H9 (cell line): ENCODE measurements around the gene ANKRD53. TPM values are rescaled to one million over a fixed set of nuclear protein-coding genes. Genes with fewer than 3 reads are reported as not detected.

Experiments
- DNase-seq: peaks from one replicate; pipeline ENCODE4 v3.0.0-alpha.2; 2017
- H2AFZ ChIP-seq: one replicate; pipeline ENCODE4 v1.6.1; 2013; ENCODE audit warnings: mild to moderate bottlenecking, low read length, control low read depth, moderate library complexity
- H2AK5ac ChIP-seq: 2 replicates; pipeline ENCODE4 v1.6.1; 2013; ENCODE audit warnings: low read length, control low read depth, mixed read lengths; ENCODE audit not compliant: insufficient read length
- H2BK120ac ChIP-seq: one replicate; pipeline ENCODE4 v1.6.1; 2013; ENCODE audit warnings: low read depth, mild to moderate bottlenecking, low read length, control low read depth, inconsistent platforms; ENCODE audit not compliant: poor library complexity, severe bottlenecking
- H2BK12ac ChIP-seq: 2 replicates; pipeline ENCODE4 v1.6.1; 2013; ENCODE audit warnings: low read length, control low read depth, mixed read lengths, low read depth; ENCODE audit not compliant: insufficient read length
- H2BK15ac ChIP-seq: 2 replicates; pipeline ENCODE4 v1.6.1; 2013; ENCODE audit warnings: low read depth, low read length, control low read depth
- H2BK20ac ChIP-seq: one replicate; pipeline ENCODE4 v1.6.1; 2013; ENCODE audit warnings: low read depth, mild to moderate bottlenecking, low read length, control low read depth, inconsistent platforms; ENCODE audit not compliant: poor library complexity, severe bottlenecking
- H2BK5ac ChIP-seq: 2 replicates; pipeline ENCODE4 v1.6.1; 2013; ENCODE audit warnings: low read length, control low read depth, mixed read lengths; ENCODE audit not compliant: insufficient read length
- H3K14ac ChIP-seq: 2 replicates; pipeline ENCODE4 v1.6.1; 2013; ENCODE audit warnings: low read length, control low read depth; ENCODE audit not compliant: insufficient read depth
- H3K18ac ChIP-seq: 2 replicates; pipeline ENCODE4 v1.6.1; 2013; ENCODE audit warnings: low read depth, mild to moderate bottlenecking, mixed read lengths, low read length, control low read depth; ENCODE audit not compliant: insufficient read length
- H3K23ac ChIP-seq: 2 replicates; pipeline ENCODE4 v1.6.1; 2013; ENCODE audit warnings: low read length, control low read depth, mixed read lengths, low read depth; ENCODE audit not compliant: insufficient read length
- H3K23me2 ChIP-seq: 2 replicates; pipeline ENCODE4 v1.6.1; 2013; ENCODE audit warnings: low read depth, mild to moderate bottlenecking, mixed read lengths, low read length, control low read depth; ENCODE audit not compliant: insufficient read length, poor library complexity, severe bottlenecking
- H3K27ac ChIP-seq: 2 replicates; pipeline ENCODE4 v1.5.1; 2013; ENCODE audit warnings: low read length, control low read depth, mixed read lengths, low read depth; ENCODE audit not compliant: insufficient read length
- H3K27me3 ChIP-seq: 2 replicates; pipeline ENCODE4 v1.6.1; 2013; ENCODE audit warnings: low read length, control low read depth, inconsistent platforms; ENCODE audit not compliant: insufficient read depth
- H3K4ac ChIP-seq: 2 replicates; pipeline ENCODE4 v1.6.1; 2013; ENCODE audit warnings: low read depth, mild to moderate bottlenecking, control low read depth, inconsistent platforms, low read length, moderate library complexity
- H3K4me1 ChIP-seq: 2 replicates; pipeline ENCODE4 v1.6.1; 2013; ENCODE audit warnings: low read length, control low read depth, inconsistent platforms; ENCODE audit not compliant: insufficient read depth
- H3K4me2 ChIP-seq: 2 replicates; pipeline ENCODE4 v1.6.1; 2013; ENCODE audit warnings: low read length, control low read depth, mixed read lengths; ENCODE audit not compliant: insufficient read length, insufficient read depth
- H3K56ac ChIP-seq: 2 replicates; pipeline ENCODE4 v1.6.1; 2013; ENCODE audit warnings: low read depth, mild to moderate bottlenecking, mixed read lengths, low read length, control low read depth; ENCODE audit not compliant: insufficient read length
- H3K79me1 ChIP-seq: 2 replicates; pipeline ENCODE4 v1.6.1; 2013; ENCODE audit warnings: low read depth, mild to moderate bottlenecking, moderate library complexity, low read length, control low read depth, inconsistent platforms; ENCODE audit not compliant: insufficient read depth, poor library complexity, severe bottlenecking
- H3K79me2 ChIP-seq: 2 replicates; pipeline ENCODE4 v1.6.1; 2013; ENCODE audit warnings: low read length, control low read depth, inconsistent platforms; ENCODE audit not compliant: insufficient read depth
- H3K9ac ChIP-seq: 2 replicates; pipeline ENCODE4 v1.6.1; 2013; ENCODE audit warnings: low read length, control low read depth, mixed read lengths; ENCODE audit not compliant: insufficient read length; ENCODE audit errors: extremely low read depth
- H3K9me3 ChIP-seq: one replicate; pipeline ENCODE4 v1.6.1; 2013; ENCODE audit warnings: low read depth, low read length, inconsistent platforms; ENCODE audit not compliant: control insufficient read depth
- H3T11ph ChIP-seq: one replicate; pipeline ENCODE4 v1.6.1; 2013; ENCODE audit warnings: mild to moderate bottlenecking, low read length, control low read depth, inconsistent platforms
- H4K20me1 ChIP-seq: one replicate; pipeline ENCODE4 v1.6.1; 2013; ENCODE audit not compliant: control insufficient read depth, insufficient read length, insufficient read depth
- H4K5ac ChIP-seq: 2 replicates; pipeline ENCODE4 v1.6.1; 2013; ENCODE audit warnings: low read depth, mild to moderate bottlenecking, mixed read lengths, low read length, control low read depth; ENCODE audit not compliant: insufficient read length
- H4K8ac ChIP-seq: replicated peaks from 2 replicates; pipeline ENCODE4 v1.6.1; 2013; ENCODE audit warnings: low read length, control low read depth, mixed read lengths, low read depth; ENCODE audit not compliant: insufficient read length
- H4K91ac ChIP-seq: 2 replicates; pipeline ENCODE4 v1.6.1; 2013; ENCODE audit warnings: low read depth, mild to moderate bottlenecking, moderate library complexity, mixed read lengths, low read length, control low read depth; ENCODE audit not compliant: insufficient read length
- H3K27ac Mint-ChIP-seq, 3 experiments: 2 replicates in 2 of 3; 3 replicates in 1 of 3; pipeline ENCODE4 v1.8.0; 2020 to 2021; ENCODE audit warnings: mixed read lengths in 3 of 3, mild to moderate bottlenecking in 1 of 3, moderate library complexity in 1 of 3
- H3K27me3 Mint-ChIP-seq: 2 replicates; pipeline ENCODE4 v1.8.0; 2021; ENCODE audit warnings: low read depth, mild to moderate bottlenecking, moderate library complexity, mixed read lengths
- H3K36me3 Mint-ChIP-seq, 3 experiments: 2 replicates in 2 of 3; 3 replicates in 1 of 3; pipeline ENCODE4 v1.8.0; 2020 to 2021; ENCODE audit warnings: low read depth in 3 of 3, mixed read lengths in 3 of 3; ENCODE audit not compliant: insufficient read depth in 1 of 3
- H3K4me1 Mint-ChIP-seq, 2 experiments: 2 replicates each; pipeline ENCODE4 v1.8.0; 2020; ENCODE audit warnings: mixed read lengths in 2 of 2
- H3K4me3 Mint-ChIP-seq, 2 experiments: 2 replicates in 1 of 2; 3 replicates in 1 of 2; pipeline ENCODE4 v1.8.0; 2020 to 2021; ENCODE audit warnings: mild to moderate bottlenecking in 2 of 2, mixed read lengths in 2 of 2, moderate library complexity in 1 of 2
- H3K9me3 Mint-ChIP-seq, 2 experiments: 2 replicates in 1 of 2; 3 replicates in 1 of 2; pipeline ENCODE4 v1.8.0; 2020; ENCODE audit warnings: mild to moderate bottlenecking in 2 of 2, mixed read lengths in 2 of 2, moderate library complexity in 1 of 2
- WGBS: extraction: QIAGEN DNeasy Blood & Tissue Kit; methylation state at CpG from one replicate; pipeline ENCODE4 v1.1.7; 2013; ENCODE audit warnings: missing lambda C conversion rate, low lambda C conversion rate, mixed read lengths; ENCODE audit not compliant: insufficient read length; ENCODE audit errors: extremely low coverage; 5-methylcytosine and 5-hydroxymethylcytosine counted together
- total RNA-seq: library from RNA; stranded (reverse); gene quantifications from 2 replicates; pipeline ENCODE4 v1.2.1, GENCODE V29; 2021
- TF ChIP-seq, protein P1 (sequence below): fragments of 200-600 bp; sonication (generic); conservative IDR thresholded peaks from 3 replicates; pipeline ENCODE4 v1.8.0; 2021; ENCODE audit warnings: antibody characterized with exemption, mild to moderate bottlenecking

ANKRD53 gene
- total RNA-seq, 1 experiment from 2014 or later, result 0.28 TPM

GRCh38 chr2:70983506-70984227, 5.2 kb downstream of the ANKRD53 start:
- peaks cover 5% of the 10 kb centered on the region for H3K23me2 ChIP-seq
- Mint-ChIP-seq H3K4me1 (peaks cover 5% of the 10 kb centered on the region in 2 experiments), H3K27ac (no peak overlapping the region), H3K9me3 (no peaks in the 10 kb centered on the region), H3K36me3 (peaks cover 1 to 23% (median 17%) of the 10 kb centered on the region in 3 experiments; a peak in 4 of 7 replicates), H3K4me3 (no peak overlapping the region), H3K27me3 (peaks cover 26% of the 10 kb centered on the region)
- TF ChIP-seq, protein P1, sequence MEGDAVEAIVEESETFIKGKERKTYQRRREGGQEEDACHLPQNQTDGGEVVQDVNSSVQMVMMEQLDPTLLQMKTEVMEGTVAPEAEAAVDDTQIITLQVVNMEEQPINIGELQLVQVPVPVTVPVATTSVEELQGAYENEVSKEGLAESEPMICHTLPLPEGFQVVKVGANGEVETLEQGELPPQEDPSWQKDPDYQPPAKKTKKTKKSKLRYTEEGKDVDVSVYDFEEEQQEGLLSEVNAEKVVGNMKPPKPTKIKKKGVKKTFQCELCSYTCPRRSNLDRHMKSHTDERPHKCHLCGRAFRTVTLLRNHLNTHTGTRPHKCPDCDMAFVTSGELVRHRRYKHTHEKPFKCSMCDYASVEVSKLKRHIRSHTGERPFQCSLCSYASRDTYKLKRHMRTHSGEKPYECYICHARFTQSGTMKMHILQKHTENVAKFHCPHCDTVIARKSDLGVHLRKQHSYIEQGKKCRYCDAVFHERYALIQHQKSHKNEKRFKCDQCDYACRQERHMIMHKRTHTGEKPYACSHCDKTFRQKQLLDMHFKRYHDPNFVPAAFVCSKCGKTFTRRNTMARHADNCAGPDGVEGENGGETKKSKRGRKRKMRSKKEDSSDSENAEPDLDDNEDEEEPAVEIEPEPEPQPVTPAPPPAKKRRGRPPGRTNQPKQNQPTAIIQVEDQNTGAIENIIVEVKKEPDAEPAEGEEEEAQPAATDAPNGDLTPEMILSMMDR, result no peak
- DNase-seq, result peak; percentile 14
- no peak overlapping the region for H4K8ac ChIP-seq
- H3K4ac ChIP-seq, result no peak overlapping the region
- no peak overlapping the region for H2BK20ac ChIP-seq
- H2BK120ac ChIP-seq, result no peak overlapping the region
- no peak overlapping the region for H2BK12ac ChIP-seq
- no peak overlapping the region for H3K9ac ChIP-seq
- H3K14ac ChIP-seq, result no peak overlapping the region
- H3K23ac ChIP-seq, result no peak overlapping the region
- no peak overlapping the region for H3T11ph ChIP-seq
- H2AK5ac ChIP-seq, result no peak overlapping the region
- H3K18ac ChIP-seq, result no peak overlapping the region
- H2AFZ ChIP-seq, result no peak overlapping the region
- no CpG with 5 or more reads among the region's 8 CpGs for WGBS
- H3K79me1 ChIP-seq, result no peaks in the 10 kb centered on the region
- no peak overlapping the region for H3K56ac ChIP-seq
- no peak overlapping the region for H3K4me2 ChIP-seq
- H4K20me1 ChIP-seq, result no peaks in the 10 kb centered on the region
- no peaks in the 10 kb centered on the region; the same call in 1 of the 2 replicates for H3K27me3 ChIP-seq
- no peak overlapping the region for H2BK15ac ChIP-seq
- H4K5ac ChIP-seq, result no peak overlapping the region
- no peak overlapping the region for H4K91ac ChIP-seq
- no peaks in the 10 kb centered on the region for H3K9me3 ChIP-seq
- no peak overlapping the region for H3K27ac ChIP-seq
- no peak overlapping the region for H2BK5ac ChIP-seq
- H3K4me1 ChIP-seq, result no peaks in the 10 kb centered on the region
- no peaks in the 10 kb centered on the region for H3K79me2 ChIP-seq
